Measurements from ENCODE around the gene HNRNPU.

Gene HNRNPU

DNA sequence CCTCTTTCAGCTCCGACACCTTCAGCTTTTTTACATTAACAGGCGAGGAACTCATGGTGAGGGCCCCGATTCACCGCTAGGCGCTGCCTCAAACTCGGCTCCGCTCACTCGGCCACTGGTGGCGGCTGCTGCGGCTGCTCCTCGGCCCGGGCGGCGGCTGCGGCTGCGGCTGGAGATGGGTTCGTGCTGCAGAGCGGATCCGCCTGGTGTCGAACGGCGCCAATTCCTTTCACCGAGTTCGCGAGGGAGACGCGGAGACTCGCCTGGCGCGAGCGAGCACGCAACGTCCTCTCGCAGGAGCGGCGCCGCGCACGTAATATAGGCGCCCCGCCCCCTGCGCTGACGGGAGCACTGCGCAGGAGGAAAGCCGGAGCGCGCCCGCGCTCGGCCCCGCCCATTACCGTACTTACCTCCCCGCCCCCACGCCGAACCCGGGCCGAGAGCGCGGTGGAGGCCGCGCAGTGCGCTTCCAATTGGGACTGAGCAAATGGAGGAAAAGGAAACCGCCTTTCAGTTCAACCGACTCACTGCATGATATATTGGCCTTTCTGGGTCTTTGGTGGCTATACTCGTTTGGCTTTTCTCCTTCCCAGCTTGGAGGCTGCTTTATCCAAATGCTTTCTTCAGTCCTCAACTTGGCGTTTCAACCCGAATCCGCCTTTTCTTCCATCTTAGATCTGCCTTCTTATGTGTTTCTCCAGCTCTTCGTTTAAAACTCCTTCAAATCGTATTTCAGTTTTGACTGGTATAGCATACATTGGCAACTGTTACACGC lies at the start of gene HNRNPU:
Gene HNRNPU (minus strand): TSS at position 291 of the 775 bp plus-strand sequence. CDS start 236 bp downstream, at position 55.
- DNase-seq (ENCODE audit: low read depth) = peak; percentile 95

DNA sequence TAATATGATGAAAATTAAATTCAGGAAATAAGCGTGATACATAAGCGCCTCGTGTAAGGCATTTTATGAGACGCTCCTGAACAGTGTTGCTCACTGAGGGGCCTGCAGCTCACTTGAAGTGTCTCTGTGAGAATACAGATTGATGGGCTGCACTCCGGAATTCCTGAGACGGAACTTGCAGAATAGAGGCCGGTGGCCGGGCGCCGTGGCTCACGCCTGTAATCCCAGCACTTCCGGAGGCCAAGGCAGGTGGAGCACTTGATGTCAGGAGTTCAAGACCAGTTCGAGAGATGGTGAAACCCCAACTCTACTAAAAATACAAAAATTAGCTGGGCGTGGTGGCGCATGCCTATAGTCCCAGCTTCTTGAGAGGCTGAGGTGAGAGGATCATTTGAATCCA lies 49.5 kb upstream of the HNRNPU start:
- no peak for DNase-seq (ENCODE audit: low read depth)

DNA sequence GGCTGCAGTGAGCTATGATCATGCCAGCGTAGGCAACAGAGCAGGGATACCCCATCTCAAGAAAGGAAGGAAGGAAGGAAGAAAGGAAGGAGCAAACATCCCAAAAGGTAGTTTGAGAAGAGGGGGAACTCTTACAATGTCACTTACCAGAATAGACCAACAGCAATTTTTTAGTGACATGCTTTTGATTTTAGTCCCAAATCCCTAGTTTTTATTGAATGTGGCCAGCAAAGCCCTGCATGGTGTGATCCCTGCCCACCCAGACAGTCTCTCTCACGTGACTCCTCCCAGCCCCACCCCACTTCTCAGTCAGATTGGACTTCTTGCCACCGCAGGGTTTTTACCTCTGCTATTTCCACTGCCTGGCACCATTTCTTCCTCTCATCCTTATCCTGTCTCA lies 39.8 kb upstream of the HNRNPU start:
- no peak for DNase-seq (ENCODE audit: low read depth)

DNA sequence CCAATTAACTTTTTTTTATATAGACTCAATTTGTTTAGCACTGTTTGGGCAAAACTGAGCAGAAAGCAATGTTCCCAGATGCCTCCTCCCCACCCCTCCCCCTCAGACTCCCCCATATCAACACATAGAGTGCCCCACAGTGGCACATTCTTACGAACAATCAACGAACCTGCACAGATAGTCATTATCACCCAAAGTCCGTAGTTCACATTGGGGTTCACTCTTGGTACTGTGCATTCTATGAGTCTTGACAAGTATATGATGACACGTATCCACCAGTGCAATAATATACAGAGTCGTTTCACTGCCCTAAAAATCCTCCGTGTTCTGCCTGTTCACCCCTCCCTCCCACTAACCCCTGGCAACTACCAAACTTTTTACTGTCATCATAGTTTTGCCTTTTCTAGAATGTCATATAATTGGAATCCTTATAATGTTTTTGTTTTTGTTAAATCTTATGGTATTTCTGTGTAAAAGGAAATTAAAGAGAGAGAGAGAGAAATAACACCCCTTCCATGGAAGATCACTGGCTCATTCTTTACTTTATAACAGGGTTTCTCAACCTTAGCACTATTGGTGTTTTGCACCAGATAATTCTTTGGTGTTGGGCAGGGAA lies 37.2 kb upstream of the HNRNPU start:
- DNase-seq (ENCODE audit: low read depth) = peak; percentile 62

DNA sequence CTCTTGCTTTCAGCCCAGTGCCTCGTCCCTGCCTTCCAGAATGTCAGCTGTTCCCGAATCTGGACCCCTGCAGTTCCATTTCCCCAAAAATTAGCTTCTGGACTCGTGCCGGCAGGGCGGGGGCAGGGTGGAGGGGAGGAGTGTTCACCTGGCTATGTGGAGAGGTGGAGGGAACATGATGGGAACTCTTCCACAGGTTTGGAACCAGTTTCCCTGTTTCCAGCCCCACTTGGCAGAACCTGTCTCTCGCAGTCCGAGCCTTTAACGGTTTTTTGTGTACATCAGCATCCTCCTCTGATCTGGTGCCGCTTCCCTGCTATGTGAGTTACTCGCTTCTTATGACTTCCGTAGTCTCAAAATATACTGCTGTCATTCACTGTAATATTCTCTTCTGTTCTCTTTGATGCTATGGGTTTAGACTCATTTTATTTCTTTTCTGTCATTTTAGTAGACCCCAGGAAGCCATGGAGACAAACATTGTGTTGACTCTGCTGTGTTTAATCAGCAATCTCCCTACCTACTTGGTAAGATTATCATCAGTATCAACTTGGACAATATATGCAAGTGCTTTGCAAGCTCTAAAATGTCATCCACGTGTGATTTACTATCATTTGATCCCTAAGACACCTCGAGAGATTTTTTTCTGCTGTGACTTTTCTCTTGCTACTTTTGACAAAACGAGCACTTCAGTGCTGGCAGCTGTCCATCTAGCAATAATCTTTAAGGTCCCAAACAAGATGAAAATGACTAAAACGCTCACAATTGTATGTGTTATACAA lies 33.3 kb upstream of the HNRNPU start:
- no peak for DNase-seq (ENCODE audit: low read depth)

DNA sequence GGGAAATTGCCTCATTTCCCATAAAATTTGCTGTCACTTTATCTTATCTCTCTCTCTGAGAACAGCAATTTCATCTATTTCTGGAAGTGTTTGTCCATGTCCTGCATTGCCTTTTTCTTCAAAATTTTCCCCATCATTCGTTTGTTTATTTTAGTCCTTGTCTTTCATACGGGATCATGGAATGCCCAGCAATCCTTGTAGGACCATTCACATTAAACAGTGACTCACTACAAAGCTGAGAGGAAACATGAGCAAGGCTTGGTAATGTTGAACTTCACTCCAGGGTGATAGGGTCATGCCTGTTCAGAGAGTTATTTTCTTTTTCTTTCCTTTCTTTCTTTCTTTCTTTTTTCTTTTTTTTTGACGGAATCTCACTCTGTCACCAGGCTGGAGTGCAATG lies 32.2 kb upstream of the HNRNPU start:
- peak; percentile 92 for DNase-seq (ENCODE audit: low read depth)

DNA sequence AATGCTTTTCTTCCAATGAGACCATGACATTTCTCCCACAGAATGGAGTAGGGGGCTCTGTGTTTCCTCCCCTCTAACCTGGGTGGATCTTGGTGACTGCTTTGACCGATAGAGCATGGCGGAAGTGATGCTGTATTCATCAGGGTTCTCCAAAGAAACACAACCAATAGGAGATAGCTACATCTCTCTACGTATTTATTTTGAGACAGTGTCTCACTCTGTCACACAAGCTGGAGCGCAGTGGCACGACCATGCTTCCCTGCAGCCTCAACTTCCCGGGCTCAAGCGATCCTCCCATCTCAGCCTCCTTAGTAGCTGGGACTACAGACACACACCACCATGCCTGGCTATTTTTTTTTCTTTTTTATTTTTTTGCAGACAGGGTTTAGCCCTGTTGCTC lies 29.5 kb upstream of the HNRNPU start:
- DNase-seq (ENCODE audit: low read depth) = no peak

DNA sequence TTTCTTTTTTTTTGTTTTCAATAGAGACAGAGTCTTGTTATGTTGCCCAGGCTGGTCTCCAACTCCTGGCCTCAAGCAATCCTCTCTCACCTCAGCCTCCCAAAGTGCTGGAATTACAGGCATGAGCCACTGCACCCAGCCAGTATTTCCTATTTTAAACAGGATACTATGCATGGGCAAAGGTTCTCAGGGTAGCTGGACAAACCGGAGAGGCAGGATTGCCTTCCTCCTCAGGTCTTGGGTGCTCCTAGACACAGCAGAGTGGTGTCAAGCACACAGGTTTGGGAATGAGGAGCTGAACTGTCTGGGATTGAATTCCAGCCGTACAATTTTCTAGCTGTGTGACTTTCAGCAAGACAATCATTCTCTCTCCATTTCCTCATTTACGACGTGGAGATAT lies 22.9 kb upstream of the HNRNPU start:
- DNase-seq (ENCODE audit: low read depth) = no peak

DNA sequence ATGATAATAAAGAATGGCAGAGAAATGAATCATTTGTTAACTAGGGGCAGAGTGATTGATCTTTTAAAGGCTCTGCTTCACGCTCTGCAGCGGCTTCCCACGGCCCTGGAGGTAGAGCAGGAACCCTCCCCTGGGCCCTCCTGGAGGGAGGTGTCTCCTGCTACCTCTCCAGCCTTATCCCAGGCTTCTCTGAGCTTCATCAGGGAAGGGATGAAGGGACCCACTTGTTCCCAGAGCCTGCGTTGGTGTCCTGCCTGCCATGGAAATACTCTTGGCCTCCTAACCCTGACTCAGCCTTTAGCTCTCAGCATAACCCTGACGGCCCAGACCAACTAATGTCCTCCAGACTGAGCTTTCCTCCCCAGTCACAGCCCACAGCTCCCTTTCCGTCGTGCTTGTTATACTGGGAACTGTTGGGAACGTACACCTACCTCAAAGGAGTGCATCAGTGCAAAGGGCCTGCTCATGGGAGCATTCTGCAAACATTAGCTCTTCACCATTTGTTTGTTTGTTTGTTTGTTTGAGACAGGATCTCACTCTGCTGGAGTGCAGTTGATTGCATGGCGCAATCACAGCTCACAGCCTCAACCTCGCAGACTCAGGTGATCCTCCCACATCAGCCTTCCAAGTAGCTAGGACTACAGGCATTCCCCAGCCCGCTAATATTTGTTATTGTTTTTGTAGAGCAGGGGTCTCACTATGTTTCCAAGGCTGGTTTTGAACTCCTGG lies 17.4 kb upstream of the HNRNPU start:
- no peak for DNase-seq (ENCODE audit: low read depth)

DNA sequence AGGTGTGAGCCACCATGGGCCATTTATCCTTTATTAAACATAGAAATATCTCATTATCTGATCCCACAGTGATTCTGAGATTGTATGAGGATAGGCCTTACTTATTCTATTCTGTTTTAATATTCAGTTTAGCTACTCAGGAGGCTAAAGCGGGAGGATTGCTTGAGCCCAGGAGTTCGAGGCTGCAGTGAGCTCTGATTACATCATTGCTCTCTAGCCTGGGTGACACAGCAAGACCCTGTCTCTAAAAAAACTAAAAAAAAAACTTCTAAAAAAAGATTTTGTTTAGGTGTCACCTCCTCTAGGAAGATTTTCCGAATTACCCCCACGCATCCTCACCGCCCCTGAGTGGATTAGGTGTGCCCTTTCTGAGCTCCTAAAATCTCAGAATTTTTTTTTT lies 14.3 kb upstream of the HNRNPU start:
- no peak for DNase-seq (ENCODE audit: low read depth)

DNA sequence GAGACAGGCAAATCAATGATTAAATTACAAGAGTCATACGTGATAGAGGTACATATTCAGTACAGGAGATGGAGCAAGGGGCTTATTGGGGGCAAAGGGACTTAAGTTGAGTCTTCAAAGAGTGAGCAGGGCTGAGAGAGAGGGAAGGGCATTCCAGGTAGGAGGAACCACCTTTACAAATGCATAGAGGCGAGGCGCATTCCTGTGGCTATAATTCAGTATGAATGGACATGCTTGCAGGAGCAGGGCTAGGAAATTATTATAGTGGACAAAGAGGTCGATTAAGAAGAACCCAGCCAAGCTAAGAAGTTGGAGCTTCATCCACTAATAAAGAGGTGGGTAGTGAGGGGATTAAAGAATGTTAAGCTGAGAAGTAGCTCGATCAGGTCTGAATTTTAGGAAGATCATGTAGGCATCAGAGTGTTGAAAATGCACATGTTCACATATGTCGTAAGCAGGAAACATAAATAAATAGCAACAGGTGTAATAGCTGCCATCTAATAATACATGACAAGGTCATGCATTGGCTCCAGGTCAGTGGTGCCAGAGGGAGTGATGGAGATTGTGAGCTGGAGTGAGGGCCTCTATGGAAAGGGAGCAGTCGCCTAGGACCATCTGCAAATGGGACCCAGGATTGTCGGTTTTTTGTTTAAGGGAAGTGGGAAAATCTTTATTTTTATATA lies 12.0 kb upstream of the HNRNPU start:
- DNase-seq (ENCODE audit: low read depth) = no peak

DNA sequence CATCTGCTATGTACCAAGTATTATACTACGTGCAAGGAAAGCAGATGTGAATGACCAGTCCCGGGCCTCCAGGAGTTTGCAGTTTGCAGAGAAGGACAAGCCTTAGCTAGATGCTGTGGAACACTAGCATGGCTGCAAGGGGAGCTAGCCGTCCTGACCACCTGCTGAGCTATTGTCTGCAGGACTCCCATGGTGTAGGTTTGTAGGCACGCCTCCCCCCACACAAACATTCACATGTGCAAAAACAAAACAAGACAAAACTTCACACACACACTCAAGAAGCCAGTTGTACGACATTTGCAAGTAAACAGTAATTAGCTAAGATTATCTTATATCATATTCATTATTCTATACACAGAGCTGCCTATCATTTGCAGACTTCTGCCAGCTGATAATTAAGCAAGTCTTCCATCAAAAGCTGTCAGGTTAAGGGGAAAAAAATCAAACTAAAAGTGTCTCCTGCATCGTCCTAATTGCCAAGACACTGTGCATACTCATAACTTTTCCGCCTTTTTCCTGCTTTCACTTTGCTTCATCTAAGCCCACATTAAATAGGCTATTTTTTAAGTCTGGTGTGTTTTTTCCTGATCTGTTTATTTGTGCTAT lies 10.7 kb upstream of the HNRNPU start:
- no peak for DNase-seq (ENCODE audit: low read depth)

DNA sequence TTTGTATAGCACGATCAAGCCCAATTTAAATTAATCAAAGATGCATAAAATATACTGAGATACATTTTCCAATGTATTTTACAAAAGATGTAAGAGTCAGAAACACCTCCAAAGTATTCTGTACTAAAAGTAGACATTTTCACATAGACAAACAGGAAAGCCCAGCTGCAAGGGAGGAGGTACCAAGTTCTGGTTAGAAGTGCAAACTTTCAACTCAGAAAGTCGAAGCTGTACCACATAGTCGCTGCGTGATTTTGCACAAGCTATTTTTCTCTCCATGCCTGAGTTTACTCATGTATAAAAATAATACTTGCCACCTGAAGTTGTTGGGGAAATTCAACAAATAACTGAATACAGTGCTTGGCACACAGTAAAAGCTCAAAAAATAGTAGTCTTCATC lies 5.6 kb upstream of the HNRNPU start:
- DNase-seq (ENCODE audit: low read depth) = no peak

DNA sequence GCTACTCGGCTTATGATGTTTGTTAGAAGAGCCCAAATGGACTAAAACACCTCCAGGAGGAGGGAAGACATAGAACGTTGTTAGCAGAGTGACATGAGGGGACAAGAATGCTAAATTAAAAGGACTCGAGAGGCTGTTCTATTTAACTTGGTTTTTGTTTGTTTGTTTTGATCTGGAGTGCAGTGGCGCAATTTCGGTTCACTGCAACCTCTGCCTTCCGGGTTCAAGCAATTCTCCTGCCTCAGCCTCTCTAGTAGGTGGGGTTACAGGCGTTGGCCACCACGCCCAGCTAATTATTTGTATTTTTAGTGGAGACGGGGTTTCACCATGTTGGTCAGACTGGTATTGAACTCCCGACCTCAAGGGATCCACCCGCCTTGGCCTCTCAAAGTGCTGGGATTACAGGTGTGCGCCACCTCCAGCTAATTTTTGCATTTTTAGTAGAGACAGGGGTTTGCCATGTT lies 5.1 kb upstream of the HNRNPU start:
- DNase-seq (ENCODE audit: low read depth) = no peak

DNA sequence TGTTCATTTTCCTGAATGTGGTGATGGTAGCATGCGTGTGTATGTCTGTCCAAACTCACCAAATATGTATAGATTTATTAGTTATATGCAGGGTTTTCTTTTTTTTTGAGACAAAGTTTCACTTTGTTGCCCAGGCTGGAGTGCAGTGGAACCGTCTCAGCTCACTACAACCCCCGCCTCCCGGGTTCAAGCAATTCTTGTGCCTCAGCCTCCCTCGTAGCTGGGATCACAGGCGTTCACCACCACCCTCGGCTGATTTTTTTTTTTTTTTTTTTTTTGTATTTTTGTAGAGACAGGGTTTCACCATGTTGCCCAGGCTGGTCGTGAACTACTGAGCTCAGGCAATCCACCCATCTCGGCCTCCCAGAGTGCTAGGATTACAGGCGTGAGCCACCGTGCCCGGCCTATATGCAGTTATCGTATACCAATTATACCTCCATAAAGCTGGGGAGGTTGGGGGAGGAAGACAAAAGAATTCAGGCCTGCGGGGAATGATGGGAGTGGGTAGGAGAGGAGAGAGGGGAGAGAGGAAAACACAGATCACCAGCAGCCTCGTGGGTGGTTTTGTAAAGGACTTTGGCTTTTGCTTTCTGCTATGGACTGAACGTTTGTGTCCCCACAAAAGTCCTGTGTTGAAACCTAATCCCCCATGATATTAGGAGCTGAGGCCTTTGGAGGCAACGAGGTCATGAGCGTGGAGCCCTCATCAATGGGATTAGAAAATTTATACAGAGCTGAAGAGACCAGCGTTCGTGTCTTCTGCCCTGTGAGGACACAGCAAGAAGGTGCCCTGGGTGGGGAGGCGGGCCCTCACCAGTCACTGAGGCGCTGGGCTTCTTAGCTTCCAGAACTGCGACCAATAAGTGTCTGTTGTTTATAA lies 4.4 kb upstream of the HNRNPU start:
- no peak for DNase-seq (ENCODE audit: low read depth)

DNA sequence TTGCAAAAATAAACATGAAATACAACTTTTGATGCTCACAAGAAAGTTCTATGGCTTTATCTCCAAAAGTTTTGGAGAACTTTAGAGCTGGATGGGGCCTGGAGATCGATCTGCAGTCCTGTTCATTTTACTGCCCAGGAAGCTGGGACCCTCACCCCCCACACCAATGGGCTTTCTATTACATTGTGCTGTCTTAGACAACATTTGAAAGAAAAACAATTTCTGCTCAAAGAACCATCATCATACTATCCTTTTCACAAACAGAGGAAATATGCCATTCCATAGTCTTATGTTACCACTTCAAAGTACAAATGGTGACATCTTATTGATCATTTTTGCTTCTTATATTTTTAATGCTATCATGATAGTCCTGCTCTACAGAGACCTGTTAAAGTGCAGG lies 2.0 kb upstream of the HNRNPU start:
- DNase-seq (ENCODE audit: low read depth) = no peak

DNA sequence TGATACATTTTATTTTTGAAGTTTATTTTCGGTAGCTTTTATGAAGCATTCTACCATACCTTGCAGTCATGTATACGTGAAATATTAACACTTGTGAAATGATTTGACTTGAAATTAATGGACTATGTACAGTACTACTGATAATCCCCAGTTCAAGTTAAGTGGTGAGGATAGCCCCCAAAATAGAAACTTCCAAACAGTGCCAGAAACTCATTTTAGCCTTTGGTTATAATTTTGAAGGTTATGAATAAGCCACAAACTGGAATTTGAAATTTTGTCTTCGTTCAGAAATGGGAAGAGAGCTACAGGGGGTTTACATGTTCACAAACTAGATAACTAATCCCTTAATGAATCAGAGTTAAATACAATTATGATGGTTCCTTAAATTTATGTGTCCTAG lies 1.5 kb upstream of the HNRNPU start:
- no peak for DNase-seq (ENCODE audit: low read depth)

DNA sequence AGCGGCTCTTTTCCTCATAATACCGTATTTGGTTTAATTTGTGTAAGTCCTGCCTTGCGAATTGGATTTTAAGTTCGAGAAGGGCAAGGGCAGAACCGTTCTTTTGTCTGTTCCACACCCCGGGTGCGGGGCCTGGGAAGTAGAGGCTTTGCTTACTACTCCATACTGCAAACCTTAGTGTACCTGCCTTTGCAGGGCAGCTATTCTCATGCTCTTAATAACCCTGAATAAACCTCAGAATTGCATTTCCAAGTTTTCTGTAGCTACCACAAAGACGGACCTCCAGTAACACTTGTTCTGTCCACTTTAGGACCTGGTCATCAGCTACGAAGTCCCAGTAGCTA lies 657 bp upstream of the HNRNPU start:
- no peak for DNase-seq (ENCODE audit: low read depth)

DNA sequence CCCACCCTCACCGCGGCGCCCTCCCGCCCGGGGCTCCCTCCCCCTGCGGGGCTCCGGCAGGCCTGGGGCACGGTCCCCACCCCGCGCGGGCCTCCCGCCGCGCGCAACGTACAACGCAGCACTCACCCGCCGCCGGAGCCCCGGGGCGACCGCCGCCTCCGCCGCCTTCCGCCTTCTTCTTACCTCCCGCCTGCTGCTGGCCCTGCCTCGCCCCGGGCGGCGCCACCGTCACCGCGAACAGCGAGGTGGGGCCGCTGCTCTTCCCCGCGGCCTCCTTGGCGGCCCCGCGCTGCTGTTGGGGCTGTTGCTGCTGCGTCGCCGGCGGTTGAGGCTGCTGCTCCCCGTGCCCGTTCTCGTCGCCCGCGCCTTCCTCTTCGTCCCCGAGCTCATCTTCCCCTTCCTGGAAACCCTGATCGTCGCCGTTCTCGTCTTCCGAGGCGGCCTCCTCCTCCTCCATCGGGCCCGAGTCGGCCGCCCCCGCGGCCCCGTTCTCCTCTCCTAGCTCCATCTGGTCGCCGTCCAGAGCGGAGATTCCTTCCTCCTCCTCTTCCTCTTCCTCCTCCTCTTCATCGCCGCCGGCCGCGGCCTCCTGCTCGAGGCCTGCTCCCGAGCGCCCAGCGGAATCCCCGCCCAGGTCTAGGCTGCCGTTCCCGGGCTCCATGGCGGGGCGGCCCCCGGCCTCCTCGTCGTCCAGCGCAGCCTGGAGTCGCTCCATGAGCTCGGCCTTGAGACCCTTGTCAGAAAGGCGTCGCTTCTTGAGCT lies 671 bp downstream of the HNRNPU start:
- DNase-seq (ENCODE audit: low read depth) = no peak

All from EH (cell line).